ENCODE data around the gene HSFX3.

GRCh38 chrX:149499766-149500165 is 50.0 kb downstream of the HSFX3 start:
- TF ChIP-seq CTCF (conservative IDR thresholded peaks at IDR 0.05), result no peak
- TF ChIP-seq EZH2 (IDR thresholded peaks at IDR 0.05; ENCODE audit: low read depth), result no peak

All from PC-9 (cell line).